Mesendoderm (in vitro differentiated cells): ENCODE measurements around the gene MIAT.

Source experiments
- DNase-seq: peaks from one replicate; pipeline ENCODE4 v3.0.0; 2013
- H2AK5ac ChIP-seq: 2 replicates; pipeline ENCODE4 v1.6.1; 2013; ENCODE audit warnings: low read length, inconsistent platforms
- H2BK120ac ChIP-seq: 2 replicates; pipeline ENCODE4 v1.6.1; 2013; ENCODE audit warnings: low read depth, mild to moderate bottlenecking, low read length, moderate library complexity, mixed read lengths
- H2BK15ac ChIP-seq: replicated peaks from 2 replicates; pipeline ENCODE4 v1.6.1; 2013; ENCODE audit warnings: low read depth, mild to moderate bottlenecking, moderate library complexity
- H2BK5ac ChIP-seq: 2 replicates; pipeline ENCODE4 v1.6.1; 2013; ENCODE audit warnings: low read length, inconsistent platforms
- H3K18ac ChIP-seq: 2 replicates; pipeline ENCODE4 v1.6.1; 2013; ENCODE audit warnings: mild to moderate bottlenecking, low read length, mixed read lengths
- H3K23ac ChIP-seq: one replicate; pipeline ENCODE4 v1.6.1; 2013; ENCODE audit warnings: low read length
- H3K27ac ChIP-seq: 2 replicates; pipeline ENCODE4 v1.5.1; 2013; ENCODE audit warnings: low read depth, mild to moderate bottlenecking, inconsistent platforms, low read length, moderate library complexity
- H3K27me3 ChIP-seq: 2 replicates; pipeline ENCODE4 v1.6.1; 2013; ENCODE audit warnings: low read length, control low read depth, mild to moderate bottlenecking, inconsistent platforms; ENCODE audit not compliant: insufficient read depth, poor library complexity
- H3K36me3 ChIP-seq: 2 replicates; pipeline ENCODE4 v1.6.1; 2013; ENCODE audit warnings: low read length, inconsistent platforms; ENCODE audit not compliant: control insufficient read depth, insufficient read depth
- H3K4ac ChIP-seq: one replicate; pipeline ENCODE4 v1.6.1; 2013; ENCODE audit warnings: low read depth, mild to moderate bottlenecking, low read length, moderate library complexity
- H3K4me1 ChIP-seq: 2 replicates; pipeline ENCODE4 v1.6.1; 2013; ENCODE audit warnings: low read depth, low read length, inconsistent platforms; ENCODE audit not compliant: control insufficient read depth
- H3K4me2 ChIP-seq: 2 replicates; pipeline ENCODE4 v1.6.1; 2013; ENCODE audit warnings: low read length
- H3K4me3 ChIP-seq: 2 replicates; pipeline ENCODE4 v1.5.1; 2013; ENCODE audit warnings: mild to moderate bottlenecking, low read length
- H3K56ac ChIP-seq: one replicate; pipeline ENCODE4 v1.6.1; 2013; ENCODE audit warnings: low read length
- H3K79me1 ChIP-seq: 2 replicates; pipeline ENCODE4 v1.6.1; 2013; ENCODE audit warnings: low read length, inconsistent platforms
- H3K79me2 ChIP-seq: 2 replicates; pipeline ENCODE4 v1.6.1; 2013; ENCODE audit warnings: mild to moderate bottlenecking, low read length; ENCODE audit not compliant: control insufficient read depth, insufficient read depth
- H3K9ac ChIP-seq: 2 replicates; pipeline ENCODE4 v1.6.1; 2013; ENCODE audit warnings: low read length, inconsistent platforms
- H4K5ac ChIP-seq: one replicate; pipeline ENCODE4 v1.6.1; 2013; ENCODE audit warnings: low read length
- H4K8ac ChIP-seq: one replicate; pipeline ENCODE4 v1.6.1; 2013; ENCODE audit warnings: low read depth, mild to moderate bottlenecking, control low read depth, low read length, moderate library complexity
- WGBS: extraction: QIAGEN DNeasy Blood & Tissue Kit; methylation state at CpG from one replicate; pipeline ENCODE4 v1.1.7; 2013; ENCODE audit warnings: low lambda C conversion rate, missing lambda C conversion rate; ENCODE audit not compliant: insufficient coverage; ENCODE audit errors: extremely low coverage; 5-methylcytosine and 5-hydroxymethylcytosine counted together

Gene MIAT

GRCh38 chr22:26692215-26692614 is 34.8 kb downstream of the MIAT start:
- Histone ChIP-seq H2BK15ac (no peak overlapping the region), H3K27ac (no peak overlapping the region), H3K23ac (no peak overlapping the region), H3K4me3 (no peak overlapping the region), H3K36me3 (no peaks in the 10 kb centered on the region), H2AK5ac (no peak overlapping the region), H3K4me1 (no peaks in the 10 kb centered on the region), H3K9ac (no peak overlapping the region), H3K56ac (no peak overlapping the region), H2BK120ac (no peak overlapping the region), H3K79me1 (no peaks in the 10 kb centered on the region), H3K18ac (no peak overlapping the region), H4K5ac (no peak overlapping the region), H4K8ac (no peak overlapping the region), H3K27me3 (no peaks in the 10 kb centered on the region), H3K79me2 (no peaks in the 10 kb centered on the region), H3K4ac (no peak overlapping the region), H2BK5ac (no peak overlapping the region), H3K4me2 (no peak overlapping the region)
- no CpG with 5 or more reads among the region's 3 CpGs for WGBS
- DNase-seq, result no peak

- Histone ChIP-seq H3K79me1 (no peaks in the 10 kb centered on the region), H3K4me1 (no peaks in the 10 kb centered on the region), H3K56ac (no peak overlapping the region), H3K36me3 (no peaks in the 10 kb centered on the region), H3K18ac (no peak overlapping the region), H3K23ac (no peak overlapping the region), H3K79me2 (no peaks in the 10 kb centered on the region), H3K9ac (no peak overlapping the region), H4K5ac (no peak overlapping the region), H2BK15ac (no peak overlapping the region), H2BK120ac (no peak overlapping the region), H3K27me3 (no peaks in the 10 kb centered on the region), H2AK5ac (no peak overlapping the region), H4K8ac (no peak overlapping the region), H3K4ac (no peak overlapping the region), H3K27ac (no peak overlapping the region), H2BK5ac (no peak overlapping the region), H3K4me3 (no peak overlapping the region), H3K4me2 (no peak overlapping the region)
- no peak for DNase-seq
- WGBS, result no CpG with 5 or more reads among the region's 2 CpGs
These were observed 39.8 kb downstream of the MIAT start for GRCh38 chr22:26697151-26697550.

- no peak overlapping the region for H3K18ac ChIP-seq
- H3K23ac ChIP-seq, result no peak overlapping the region
- no peak overlapping the region for H2BK120ac ChIP-seq
- H3K4me3 ChIP-seq, result no peak overlapping the region
- H3K27ac ChIP-seq, result no peak overlapping the region
- H3K36me3 ChIP-seq, result no peaks in the 10 kb centered on the region
- H2BK5ac ChIP-seq, result no peak overlapping the region
- no peak for DNase-seq
- no peak overlapping the region for H3K56ac ChIP-seq
- H3K4ac ChIP-seq, result no peak overlapping the region
- H3K27me3 ChIP-seq, result no peaks in the 10 kb centered on the region
- no peak overlapping the region for H3K9ac ChIP-seq
- no peaks in the 10 kb centered on the region for H3K4me1 ChIP-seq
- no peak overlapping the region for H4K8ac ChIP-seq
- H2AK5ac ChIP-seq, result no peak overlapping the region
- H2BK15ac ChIP-seq, result no peak overlapping the region
- no peaks in the 10 kb centered on the region for H3K79me1 ChIP-seq
- H4K5ac ChIP-seq, result no peak overlapping the region
- H3K4me2 ChIP-seq, result no peak overlapping the region
- H3K79me2 ChIP-seq, result no peaks in the 10 kb centered on the region
These were observed 43.1 kb downstream of the MIAT start for GRCh38 chr22:26700462-26700861.

- Histone ChIP-seq H3K4ac (no peak overlapping the region), H3K27ac (no peak overlapping the region), H3K4me3 (no peak overlapping the region), H2BK120ac (no peak overlapping the region), H3K79me1 (no peaks in the 10 kb centered on the region), H3K4me2 (no peak overlapping the region), H3K4me1 (no peaks in the 10 kb centered on the region), H2BK15ac (no peak overlapping the region), H3K18ac (no peak overlapping the region), H3K36me3 (no peaks in the 10 kb centered on the region), H3K79me2 (no peaks in the 10 kb centered on the region), H2BK5ac (no peak overlapping the region), H2AK5ac (no peak overlapping the region), H3K23ac (no peak overlapping the region), H4K8ac (no peak overlapping the region), H3K56ac (no peak overlapping the region), H3K9ac (no peak overlapping the region), H3K27me3 (no peaks in the 10 kb centered on the region), H4K5ac (no peak overlapping the region)
- no CpG with 5 or more reads among the region's 4 CpGs for WGBS
- no peak for DNase-seq
These were observed 43.5 kb downstream of the MIAT start for GRCh38 chr22:26700886-26701285.

- no peak for DNase-seq
- WGBS, result no CpG with 5 or more reads among the region's 1 CpG
These were observed 43.9 kb downstream of the MIAT start for GRCh38 chr22:26701323-26701722.

GRCh38 chr22:26702906-26703830 is 45.8 kb downstream of the MIAT start:
- Histone ChIP-seq H3K9ac (no peak overlapping the region), H2BK15ac (no peak overlapping the region), H3K79me2 (no peaks in the 10 kb centered on the region), H3K4me2 (no peak overlapping the region), H3K23ac (no peak overlapping the region), H3K4ac (no peak overlapping the region), H2BK120ac (no peak overlapping the region), H3K56ac (no peak overlapping the region), H3K4me3 (no peak overlapping the region), H2AK5ac (no peak overlapping the region), H4K8ac (no peak overlapping the region), H2BK5ac (no peak overlapping the region), H3K36me3 (no peaks in the 10 kb centered on the region), H4K5ac (no peak overlapping the region), H3K4me1 (no peaks in the 10 kb centered on the region), H3K27me3 (no peaks in the 10 kb centered on the region), H3K27ac (no peak overlapping the region), H3K18ac (no peak overlapping the region), H3K79me1 (no peaks in the 10 kb centered on the region)
- no CpG with 5 or more reads among the region's 6 CpGs for WGBS
- DNase-seq, result no peak

More at GRCh38 chr22:26701323-26701722, 43.9 kb downstream of the MIAT start:
- Histone ChIP-seq H3K36me3 (no peaks in the 10 kb centered on the region), H2BK120ac (no peak overlapping the region), H3K79me2 (no peaks in the 10 kb centered on the region), H3K27me3 (no peaks in the 10 kb centered on the region), H3K4ac (no peak overlapping the region), H3K23ac (no peak overlapping the region), H3K4me3 (no peak overlapping the region), H3K9ac (no peak overlapping the region), H3K79me1 (no peaks in the 10 kb centered on the region), H2AK5ac (no peak overlapping the region), H4K5ac (no peak overlapping the region), H3K4me2 (no peak overlapping the region), H3K18ac (no peak overlapping the region), H2BK5ac (no peak overlapping the region), H2BK15ac (no peak overlapping the region), H3K27ac (no peak overlapping the region), H3K4me1 (no peaks in the 10 kb centered on the region), H4K8ac (no peak overlapping the region), H3K56ac (no peak overlapping the region)
